NCI-H2227 (cell line): Measurements from ENCODE around the gene UNC119.

Source experiments
- DNase-seq: peaks from one replicate; lab custom pipeline; 2025; ENCODE audit not compliant: unreplicated experiment; lab: John Stamatoyannopoulos, UW

Gene UNC119

DNA sequence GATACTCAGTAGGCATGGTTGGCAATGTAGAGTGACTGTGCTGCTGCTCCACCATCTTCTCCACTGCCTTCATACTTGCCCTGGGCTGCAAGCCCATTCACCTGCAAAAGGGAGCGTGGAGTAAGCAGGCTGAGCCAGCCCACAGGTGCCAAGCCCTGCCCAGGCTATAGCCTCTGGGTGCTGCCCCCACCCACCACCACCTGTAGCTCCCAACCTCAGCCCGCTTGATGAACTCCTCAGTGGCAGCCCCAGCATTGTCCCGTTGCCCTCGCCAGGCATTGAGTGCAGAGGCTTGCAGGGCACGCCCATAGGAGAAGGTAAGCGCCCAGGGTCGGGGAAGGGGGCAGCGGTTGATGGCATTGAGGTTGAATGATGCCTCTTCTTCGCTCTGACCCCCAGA is 21.1 kb upstream of the UNC119 start:
- no peak for DNase-seq

DNA sequence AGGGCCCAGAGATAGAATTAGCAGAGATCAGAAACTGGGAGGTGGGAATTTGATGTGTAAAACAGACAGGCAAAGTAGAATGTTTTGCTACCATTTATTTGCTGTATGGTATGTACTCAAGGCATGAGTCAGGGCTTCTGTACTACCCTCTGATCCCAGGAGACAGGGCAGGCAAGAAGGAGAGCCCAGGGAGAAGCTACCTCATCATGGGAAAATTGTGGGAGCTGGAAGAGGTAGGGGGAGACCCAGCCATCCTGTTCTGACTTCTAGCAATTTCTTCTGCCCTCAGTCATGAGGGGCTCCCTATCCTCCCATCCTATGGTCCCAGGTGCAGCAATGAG is 20.6 kb upstream of the UNC119 start:
- DNase-seq = no peak

DNA sequence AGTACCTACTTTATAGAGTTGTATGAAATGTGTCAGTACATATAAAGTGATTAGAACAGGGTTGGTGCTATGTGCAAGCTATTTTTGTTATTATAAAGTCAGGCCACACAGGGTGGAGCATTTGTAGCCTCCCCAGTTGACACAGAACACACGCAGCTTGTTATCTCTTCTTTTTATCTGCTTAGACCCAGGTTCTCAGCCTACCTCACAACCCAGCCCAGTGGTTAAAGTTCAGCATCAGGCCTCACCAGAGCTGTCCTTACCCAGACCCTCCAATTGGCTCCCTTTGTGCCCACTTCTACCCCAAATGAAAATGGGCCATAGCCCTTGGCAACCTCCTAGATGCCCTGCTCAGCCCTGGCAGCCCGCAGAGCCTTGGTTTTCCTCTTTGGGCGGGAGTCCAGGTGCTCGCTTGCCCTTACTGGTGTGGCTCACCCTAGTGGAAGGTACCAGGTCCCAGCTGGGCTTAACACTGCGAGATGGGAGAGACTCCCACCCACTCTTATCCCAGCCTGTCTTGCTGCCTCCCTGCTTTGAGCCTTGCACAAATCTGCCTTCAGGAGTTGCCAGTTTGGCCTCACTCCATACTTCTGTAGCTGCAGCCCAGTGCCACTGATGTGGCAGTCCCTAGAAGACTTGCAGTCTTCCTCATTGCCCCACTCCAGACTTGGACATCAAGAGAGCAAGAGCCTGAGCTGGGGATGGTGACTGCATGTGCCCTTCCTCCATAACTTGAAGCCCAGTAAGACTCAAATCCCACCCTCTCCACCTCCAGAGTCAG is 20.0 kb upstream of the UNC119 start:
- no peak for DNase-seq

DNA sequence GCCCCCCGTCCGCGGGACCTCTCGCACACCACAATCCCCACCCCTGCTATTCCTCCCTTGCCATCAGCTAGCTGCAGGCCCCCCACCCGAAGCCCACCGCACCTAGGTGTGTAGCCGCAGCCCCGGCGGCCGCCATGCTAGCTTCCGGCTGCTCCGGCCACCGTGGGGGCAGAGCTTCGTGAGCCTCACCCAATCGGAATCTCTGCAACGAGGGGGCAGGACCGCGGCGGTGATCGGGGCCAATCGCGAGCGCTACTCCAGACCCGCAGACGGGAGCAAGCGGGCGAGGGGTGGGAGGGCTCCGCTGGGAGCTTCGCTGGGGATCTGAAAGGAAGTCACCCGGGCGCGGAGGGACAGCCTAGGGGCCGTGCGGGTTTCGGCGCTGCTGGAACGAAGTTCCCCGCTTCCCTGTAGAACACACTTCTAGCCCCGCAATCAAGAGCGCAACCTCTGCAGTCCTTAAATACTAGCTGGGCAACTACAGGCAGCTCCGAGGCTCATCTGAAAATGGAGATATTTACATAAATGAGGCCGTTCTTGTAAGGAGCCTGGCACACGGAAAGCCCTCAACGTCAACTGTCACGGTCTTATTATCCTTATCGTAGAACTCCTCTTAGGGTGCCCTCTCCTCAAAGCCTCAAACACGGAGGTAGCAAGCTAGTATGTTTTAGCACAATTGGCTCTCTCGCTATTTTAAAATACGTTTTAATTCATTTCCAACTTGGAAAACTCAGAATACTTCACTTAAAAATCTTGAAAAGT is 19.1 kb upstream of the UNC119 start, which contains the start of gene PIGS:
Gene PIGS (minus strand): TSS at position 164 of the 762 bp plus-strand sequence. CDS start 28 bp downstream, at position 136.
- peak; percentile 92 for DNase-seq

DNA sequence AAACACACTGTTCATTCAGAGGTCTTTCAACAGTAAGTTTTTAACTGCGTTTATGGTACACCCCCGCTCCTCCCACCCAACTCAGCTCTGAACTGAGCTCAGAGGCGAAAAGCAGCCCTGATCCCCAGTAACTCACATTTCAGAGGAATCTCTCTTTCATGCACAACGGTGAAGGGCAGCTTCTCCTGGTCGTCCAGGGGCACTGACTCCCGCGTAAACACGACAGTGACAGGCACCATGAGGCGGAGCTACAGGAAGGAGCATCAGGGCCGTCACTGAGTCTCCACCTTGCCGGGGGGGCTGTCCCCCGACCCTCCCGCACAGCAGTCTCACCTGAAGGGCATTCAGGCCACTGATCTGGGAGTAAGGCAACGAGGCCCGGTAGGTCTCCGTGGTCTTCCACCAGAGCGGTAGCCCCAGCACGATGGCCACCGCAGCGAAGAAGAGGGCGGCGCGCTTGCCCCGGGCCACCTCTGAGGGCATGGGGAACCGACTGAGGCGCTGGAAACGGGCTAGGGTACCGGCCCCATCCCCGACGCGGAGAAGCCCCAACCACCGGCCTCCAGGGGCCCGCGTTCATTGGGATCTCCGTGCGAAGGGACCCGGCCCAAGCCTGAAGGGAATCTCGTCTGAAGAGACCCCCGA is 18.4 kb upstream of the UNC119 start:
- DNase-seq = peak; percentile 14

DNA sequence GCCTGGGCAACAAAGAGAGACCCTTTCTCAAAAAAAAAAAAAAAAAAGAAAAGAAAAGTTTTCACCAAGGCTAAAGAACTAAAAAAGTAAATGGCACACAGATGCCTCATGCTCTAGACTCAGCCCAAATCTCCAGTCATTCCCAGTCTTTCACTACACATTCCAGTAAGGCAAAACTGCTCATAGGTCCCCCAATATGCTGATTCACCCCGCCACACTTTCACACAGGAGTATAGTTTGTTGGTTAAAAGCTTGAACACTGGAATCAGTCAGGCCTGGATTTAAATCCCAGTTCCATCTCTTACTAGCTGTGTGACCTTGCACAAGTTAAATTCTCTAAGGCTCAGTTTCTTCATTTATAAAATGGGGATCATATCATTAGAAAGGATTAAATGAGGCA is 17.0 kb upstream of the UNC119 start:
- no peak for DNase-seq

DNA sequence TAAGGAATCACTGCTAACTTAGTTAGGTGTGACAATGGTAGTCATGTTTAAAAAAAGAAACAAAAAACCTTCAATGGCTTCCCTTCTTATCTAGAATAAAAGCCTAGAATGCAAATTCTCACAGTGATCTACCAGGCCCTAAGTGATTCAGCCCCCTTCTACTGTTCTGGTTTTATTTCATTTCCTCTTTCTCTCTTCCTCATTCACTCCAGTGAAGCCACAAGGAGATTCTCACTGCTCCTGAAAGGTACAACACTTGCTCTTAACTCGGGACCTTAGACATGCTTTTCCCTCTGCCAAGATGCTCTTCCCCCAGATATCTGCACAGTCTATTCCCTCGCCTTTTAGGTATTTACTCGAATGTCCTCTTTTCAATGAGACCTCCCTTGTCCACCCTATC is 15.2 kb upstream of the UNC119 start:
- no peak for DNase-seq

DNA sequence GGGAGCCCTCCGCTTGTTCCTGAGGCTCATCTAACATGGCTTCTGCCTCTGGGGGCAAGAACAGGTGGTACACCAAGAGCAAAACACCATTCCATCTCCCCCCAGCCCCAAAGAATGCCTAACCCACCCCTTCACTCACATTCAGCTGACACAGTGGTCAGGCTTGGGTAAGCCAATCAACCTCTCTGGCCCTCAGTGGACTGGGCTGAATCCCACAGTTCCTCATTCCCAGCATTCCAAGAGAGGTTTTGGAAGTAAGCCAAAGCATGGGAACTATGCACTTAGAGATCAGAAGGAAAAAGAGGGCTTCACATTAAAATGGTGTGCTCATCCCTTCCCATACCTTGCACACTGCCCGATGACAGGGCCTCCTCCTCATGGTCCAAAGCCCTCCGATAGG is 11.1 kb upstream of the UNC119 start:
- no peak for DNase-seq

DNA sequence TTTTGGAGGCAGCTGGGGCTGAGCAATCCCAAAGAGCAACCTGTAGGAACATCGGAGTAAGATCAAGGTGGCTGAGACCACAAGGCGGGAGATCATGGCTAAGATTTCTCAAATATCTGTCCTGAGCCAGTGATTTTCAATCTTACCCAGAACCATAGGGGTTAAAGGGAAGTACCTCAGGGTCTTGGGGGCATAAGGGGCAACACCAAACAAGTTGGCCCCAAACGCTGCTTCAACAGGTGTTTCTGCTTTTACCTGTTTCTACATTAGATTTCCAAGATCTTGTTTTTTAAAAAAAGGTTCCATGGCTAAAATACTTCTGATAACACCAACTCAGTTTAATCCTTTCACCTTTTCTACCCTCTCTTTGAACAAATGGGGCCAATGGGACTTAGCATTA is 2.6 kb upstream of the UNC119 start:
- DNase-seq = no peak

DNA sequence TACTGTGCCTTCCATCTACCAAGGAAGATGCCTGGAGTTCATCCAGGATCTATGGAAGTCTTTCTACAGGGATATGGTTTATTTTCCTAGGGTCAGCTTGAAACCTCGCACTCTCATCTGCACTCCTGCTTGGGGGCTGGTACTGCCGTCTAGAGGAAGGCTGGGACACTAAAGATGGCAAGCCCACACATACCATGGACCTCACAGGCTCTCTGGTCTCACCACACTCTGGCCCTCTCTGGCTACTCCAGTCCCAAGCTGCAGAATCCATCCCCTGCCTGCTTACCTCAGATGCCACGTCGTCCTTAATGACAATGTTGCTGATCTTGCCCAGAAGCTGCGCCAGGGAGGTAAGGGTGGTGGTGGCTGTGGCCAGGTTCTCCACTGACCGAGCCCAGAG is 2.1 kb upstream of the UNC119 start:
- DNase-seq = no peak

DNA sequence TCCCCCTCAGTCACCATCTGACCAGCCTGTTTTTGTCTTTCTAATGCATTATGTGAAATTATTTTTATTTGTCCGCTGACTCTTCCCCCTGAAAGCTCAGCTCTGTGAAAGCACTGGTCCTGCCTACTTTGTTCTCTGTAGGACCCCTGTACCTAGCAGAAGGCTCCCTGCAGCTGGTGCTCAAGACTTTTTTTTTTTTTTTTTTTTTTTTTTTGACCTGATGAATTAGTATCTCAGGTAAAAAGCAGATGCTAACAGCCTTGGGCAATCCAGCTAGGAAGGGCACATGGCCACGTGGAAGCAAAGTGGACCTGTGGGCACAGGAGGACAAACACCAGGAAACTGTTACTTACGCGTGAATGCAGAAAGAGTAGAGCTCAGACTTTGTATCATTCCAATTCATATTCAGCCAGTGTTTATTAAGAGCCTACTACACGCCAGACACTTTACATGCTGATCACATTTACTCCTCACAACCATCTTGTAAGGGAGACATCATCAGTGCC is 629 bp upstream of the UNC119 start:
- DNase-seq = no peak

DNA sequence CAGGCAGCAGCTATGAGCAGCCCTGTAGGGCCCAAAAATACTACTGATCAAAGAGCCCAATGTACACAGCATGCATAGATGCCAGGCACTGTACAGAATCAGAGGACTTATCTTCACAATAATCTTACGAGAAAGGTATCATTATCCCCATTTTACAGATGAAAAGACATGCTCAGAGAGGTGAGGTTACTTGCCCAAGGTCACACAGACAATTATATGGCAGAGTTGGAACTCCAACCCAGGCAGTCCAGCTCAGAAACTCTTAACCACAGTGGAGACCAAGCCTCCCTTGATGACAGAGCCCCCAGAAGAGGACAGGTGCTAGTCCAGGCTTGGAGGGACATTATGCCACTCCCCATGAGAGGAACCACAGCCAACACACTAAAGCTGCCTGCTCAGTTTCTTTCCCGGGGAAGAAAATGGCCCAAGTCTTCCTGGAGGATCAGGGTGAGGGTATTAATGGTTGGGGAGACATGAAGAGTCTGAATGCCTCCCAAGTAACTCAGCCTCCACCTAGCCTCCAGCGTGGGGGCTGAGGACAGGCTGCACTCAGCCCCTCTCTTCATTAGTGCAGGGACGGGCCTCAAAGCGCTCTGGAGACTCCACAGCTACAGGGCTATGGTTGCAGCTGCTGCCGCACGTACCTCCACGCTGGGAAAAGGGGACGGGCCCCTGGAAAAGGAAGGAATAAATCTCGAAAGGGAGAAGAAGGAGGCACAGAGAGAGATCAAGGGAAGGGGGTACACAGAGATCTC is 826 bp downstream of the UNC119 start:
- peak; percentile 18 for DNase-seq

DNA sequence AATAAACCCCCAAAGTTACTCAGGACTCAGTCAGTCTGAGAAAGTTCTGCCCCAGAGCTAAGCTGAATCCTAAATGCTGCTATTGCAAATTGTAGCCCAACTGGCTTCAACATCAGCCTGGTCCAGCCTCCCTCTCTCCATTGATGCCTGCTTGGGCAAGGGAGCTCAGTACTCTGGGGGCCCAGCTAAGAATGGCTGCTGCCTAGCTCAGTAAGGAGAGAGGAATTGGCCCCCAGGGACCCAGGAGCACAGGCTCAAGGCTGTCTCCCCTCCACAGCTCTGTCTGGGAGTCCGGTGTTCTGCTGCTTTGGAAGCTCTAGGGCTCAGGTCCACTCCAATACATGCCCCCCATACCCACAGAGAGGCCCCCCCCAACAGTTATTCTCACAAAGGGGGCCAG is 1.6 kb downstream of the UNC119 start:
- no peak for DNase-seq

DNA sequence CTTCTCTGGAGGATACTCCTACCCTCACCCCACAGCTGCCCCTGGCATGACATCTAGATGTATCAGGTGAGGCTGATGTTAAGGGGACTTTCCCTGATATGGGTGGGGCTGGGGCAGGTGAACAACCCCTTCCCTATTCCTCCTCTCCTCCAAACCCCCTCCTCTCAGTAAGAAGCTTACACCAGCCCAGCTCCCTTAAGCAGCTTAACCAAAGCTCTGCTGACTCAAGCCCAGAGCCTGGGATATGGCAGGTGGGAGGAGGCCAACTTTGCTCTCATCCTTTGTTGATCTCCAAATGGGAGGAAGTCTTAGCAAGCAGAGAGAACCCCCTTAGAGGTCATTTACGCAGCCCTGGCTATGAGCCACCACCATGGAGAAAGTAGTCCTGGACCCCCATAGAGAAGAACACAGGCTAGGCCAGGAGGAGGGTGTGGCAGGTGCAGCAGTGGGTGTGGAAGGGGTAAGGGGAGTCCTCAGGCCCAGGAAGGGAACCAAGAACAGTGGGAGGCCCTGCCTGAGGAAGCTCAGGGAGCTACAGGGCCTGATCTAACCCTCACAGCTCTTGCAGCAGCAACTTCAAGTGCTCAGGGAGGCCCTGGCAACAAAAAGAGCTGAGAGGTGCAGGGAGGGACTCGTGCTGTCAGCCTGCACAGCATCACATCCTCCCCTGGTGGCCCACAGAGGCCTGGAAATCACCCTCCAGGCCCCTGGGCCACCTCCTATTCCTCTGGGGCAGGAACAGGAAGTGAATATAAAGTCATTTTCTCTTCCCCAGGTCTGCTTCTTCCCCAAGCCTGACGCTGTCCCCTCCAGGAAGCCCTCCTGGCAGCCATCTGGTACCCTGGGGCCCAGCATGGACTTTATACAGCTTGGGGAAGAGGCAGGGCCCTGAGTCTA is 2.9 kb downstream of the UNC119 start:
- no peak for DNase-seq

DNA sequence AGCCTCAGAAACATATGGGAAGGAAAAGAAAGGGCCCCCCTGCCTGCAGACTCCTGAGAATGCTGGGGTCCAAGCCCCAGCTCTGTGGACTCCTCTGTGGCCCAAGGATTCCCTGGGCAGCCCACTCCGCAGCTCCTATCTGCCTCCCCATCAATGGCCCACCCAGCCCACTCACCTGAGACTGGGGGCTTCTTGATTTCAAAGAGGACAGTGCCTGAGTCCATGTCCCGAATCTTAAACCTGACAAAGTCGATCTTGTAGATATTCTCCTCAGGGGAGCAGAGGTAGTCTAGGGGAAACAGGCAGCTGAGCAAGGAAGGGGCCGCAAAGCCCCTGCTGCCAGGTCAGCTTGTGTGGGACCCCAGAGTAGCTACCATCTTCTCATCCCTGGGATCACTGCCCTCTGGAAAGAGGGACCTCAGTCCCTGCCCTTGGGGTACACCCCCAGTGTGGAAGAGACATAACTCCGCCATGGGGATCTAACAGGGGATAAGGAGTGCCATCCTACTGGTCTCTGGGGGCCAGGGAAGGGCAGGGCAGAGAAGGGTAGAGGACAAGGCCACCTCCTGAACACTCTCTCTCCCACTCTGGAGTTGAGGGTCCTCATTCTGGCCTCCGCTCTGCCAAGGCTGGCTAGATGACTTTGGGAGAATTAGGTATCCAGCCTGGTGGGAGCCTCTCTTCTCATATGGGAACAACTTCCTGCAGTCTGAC is 3.9 kb downstream of the UNC119 start:
- DNase-seq = no peak

DNA sequence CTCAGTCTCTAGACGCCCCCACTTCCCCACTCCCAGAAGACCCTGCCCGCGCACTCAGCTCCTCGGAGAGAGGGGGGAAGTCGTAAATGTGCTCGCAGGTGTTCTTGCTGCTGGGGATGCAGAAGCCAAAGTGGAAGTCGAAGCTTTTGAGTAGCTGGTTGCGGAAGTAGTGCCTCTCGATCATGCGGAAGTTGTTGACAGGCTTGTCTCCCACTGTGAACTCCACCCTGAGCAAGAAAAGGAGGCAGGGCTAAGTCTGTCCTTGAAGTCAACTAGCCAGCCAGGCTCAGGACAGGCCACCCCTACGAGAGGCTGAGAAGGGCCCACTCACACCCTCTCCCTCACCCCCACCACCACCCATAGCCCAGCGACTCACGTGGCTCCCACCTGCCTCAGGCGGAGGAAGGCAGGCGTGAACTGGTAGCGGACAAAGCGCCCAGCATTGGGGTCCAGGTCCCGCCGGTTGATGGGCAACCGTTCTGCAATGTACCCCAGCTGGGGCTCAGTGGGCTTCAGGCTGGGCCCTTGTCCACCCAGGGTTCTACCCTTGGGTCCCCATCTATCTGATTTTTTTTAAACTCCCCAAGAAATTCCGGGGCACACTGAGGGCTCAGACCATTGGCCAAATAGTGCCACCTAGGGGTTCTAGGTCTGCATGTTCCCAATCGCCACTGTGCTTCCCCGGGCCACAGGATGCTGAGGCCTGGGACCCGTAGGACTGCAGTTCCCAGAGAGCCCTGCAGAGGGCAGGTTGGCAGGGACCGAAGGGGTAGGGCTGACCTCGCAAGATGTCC is 4.6 kb downstream of the UNC119 start:
- DNase-seq = peak; percentile 62

DNA sequence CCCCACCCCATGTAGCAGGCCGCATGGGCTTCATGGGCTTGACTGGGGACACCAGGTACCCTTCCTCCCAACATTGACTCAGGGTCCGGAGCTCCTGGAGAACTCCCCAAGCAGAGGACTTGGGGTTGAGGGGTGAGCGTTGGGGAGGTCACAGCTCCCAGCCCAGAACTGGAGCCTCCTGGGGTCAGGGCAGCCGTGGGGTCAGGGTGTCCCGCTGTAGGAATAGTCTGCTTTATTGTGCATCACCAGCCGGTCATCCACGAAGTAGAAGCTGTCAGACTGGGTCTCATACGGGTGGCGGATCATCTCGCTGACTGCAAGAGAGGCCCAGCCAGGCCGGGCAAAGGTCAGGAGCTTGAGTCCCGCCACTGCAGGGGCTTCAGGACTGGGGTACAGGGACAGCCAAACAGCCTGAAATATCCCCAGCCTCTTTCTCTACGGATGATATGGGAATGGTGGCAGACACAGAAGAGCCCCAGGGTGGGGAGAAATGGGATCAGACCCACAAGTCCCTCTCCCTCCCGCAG is 5.3 kb downstream of the UNC119 start:
- DNase-seq = no peak

DNA sequence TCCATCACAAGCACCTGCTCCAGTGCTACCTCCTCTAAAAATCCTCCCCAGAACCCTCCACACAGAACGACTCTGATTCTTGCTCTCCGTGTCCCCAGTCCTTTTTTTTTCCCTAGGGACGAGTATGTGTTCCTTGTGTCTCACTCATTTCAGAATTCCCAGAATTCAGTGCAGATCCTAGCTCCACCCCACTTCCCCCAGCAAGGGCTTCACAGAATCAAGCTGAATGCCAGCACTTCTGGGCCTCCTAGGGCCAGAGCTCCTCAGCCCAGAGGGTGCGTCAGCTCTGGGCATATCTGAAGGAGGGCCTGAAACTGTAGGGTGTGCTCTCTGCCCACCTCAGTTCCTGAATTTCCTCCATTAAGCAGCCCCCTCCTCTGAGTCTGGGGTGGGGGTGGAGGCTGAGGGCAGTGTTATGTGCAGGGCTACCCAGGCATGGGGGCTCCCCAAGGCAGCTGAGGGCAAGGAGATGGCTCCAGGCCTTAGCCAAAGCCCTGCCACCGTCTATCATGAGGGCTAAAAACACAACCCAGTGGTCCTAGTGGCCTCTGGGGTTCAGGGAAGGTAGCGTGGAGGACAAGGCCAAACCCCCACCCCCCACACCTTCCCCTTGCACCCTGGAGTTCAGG is 6.5 kb downstream of the UNC119 start:
- no peak for DNase-seq
